Immature natural killer cell (primary cell): ENCODE data around the gene CFAP90. TPM values are rescaled to one million over a fixed set of nuclear protein-coding genes. Genes with fewer than 3 reads are reported as not detected.

Experiments used
- DNase-seq, 3 donors: peaks; one replicate each; pipeline ENCODE4 v3.0.0; 2022; ENCODE audit warnings: mixed read lengths in 1 of 3
- H3K27ac Mint-ChIP-seq, 6 donors: one replicate each; pipeline ENCODE4 v1.8.0; 2020; ENCODE audit warnings: mixed read lengths in 6 of 6, mild to moderate bottlenecking in 5 of 6, inconsistent platforms in 4 of 6, moderate library complexity in 3 of 6
- H3K27me3 Mint-ChIP-seq, 3 donors: one replicate each; pipeline ENCODE4 v1.8.0; 2020 to 2021; ENCODE audit warnings: low read depth in 3 of 3, mild to moderate bottlenecking in 3 of 3, mixed read lengths in 3 of 3, moderate library complexity in 3 of 3, inconsistent platforms in 1 of 3
- H3K36me3 Mint-ChIP-seq, 3 donors: one replicate each; pipeline ENCODE4 v1.8.0; 2020; ENCODE audit warnings: mixed read lengths in 3 of 3, inconsistent platforms in 2 of 3, mild to moderate bottlenecking in 2 of 3
- H3K4me1 Mint-ChIP-seq, 2 donors: one replicate each; pipeline ENCODE4 v1.8.0; 2020; ENCODE audit warnings: inconsistent platforms in 2 of 2, mild to moderate bottlenecking in 2 of 2, mixed read lengths in 2 of 2, moderate library complexity in 1 of 2
- H3K4me3 Mint-ChIP-seq, 5 donors: one replicate each; pipeline ENCODE4 v1.8.0; 2020; ENCODE audit warnings: mild to moderate bottlenecking in 5 of 5, mixed read lengths in 5 of 5, inconsistent platforms in 3 of 5, moderate library complexity in 3 of 5
- H3K9me3 Mint-ChIP-seq, 6 donors: one replicate each; pipeline ENCODE4 v1.8.0; 2020; ENCODE audit warnings: mild to moderate bottlenecking in 6 of 6, mixed read lengths in 6 of 6, inconsistent platforms in 4 of 6, moderate library complexity in 3 of 6
- polyA plus RNA-seq, 3 donors: library from polyadenylated mRNA; unstranded; fragments of 300-500 nt; fragmentation: Illumina TruSeq; gene quantifications; one replicate each; pipeline ENCODE4 v1.2.3, GENCODE V29; 2021

CFAP90 gene
- polyA plus RNA-seq, 3 donors from 2014 or later = not detected

- DNase-seq = no peak
- no peak overlapping the region for H3K27ac Mint-ChIP-seq
- no peak overlapping the region for H3K4me3 Mint-ChIP-seq
- H3K9me3 Mint-ChIP-seq = no peaks in the 10 kb centered on the region
- no peaks in the 10 kb centered on the region for H3K36me3 Mint-ChIP-seq
- no peaks in the 10 kb centered on the region for H3K4me1 Mint-ChIP-seq
- peaks cover 0 to 14% (median 2%) of the 10 kb centered on the region in 3 donors for H3K27me3 Mint-ChIP-seq
Observed at GRCh38 chr5:7801891-7802614, 48.9 kb downstream of the CFAP90 start.

GRCh38 chr5:7795306-7795705, 55.6 kb downstream of the CFAP90 start:
- Mint-ChIP-seq H3K9me3 (no peaks in the 10 kb centered on the region), H3K27ac (no peak overlapping the region), H3K36me3 (no peaks in the 10 kb centered on the region), H3K4me3 (no peak overlapping the region), H3K4me1 (no peaks in the 10 kb centered on the region), H3K27me3 (peaks cover 0 to 12% (median 3%) of the 10 kb centered on the region in 3 donors)
- DNase-seq = no peak

GRCh38 chr5:7794823-7795222, 56.1 kb downstream of the CFAP90 start:
- Mint-ChIP-seq H3K4me1 (no peaks in the 10 kb centered on the region), H3K36me3 (no peaks in the 10 kb centered on the region), H3K9me3 (no peaks in the 10 kb centered on the region), H3K4me3 (no peak overlapping the region), H3K27me3 (peaks cover 0 to 12% (median 3%) of the 10 kb centered on the region in 3 donors), H3K27ac (no peak overlapping the region)
- no peak for DNase-seq

- H3K27me3 Mint-ChIP-seq = peaks cover 0 to 12% (median 3%) of the 10 kb centered on the region in 3 donors
- no peak overlapping the region for H3K4me3 Mint-ChIP-seq
Observed at GRCh38 chr5:7794311-7794710, 56.6 kb downstream of the CFAP90 start.

GRCh38 chr5:7793895-7794294, 57.0 kb downstream of the CFAP90 start:
- Mint-ChIP-seq H3K4me1 (no peaks in the 10 kb centered on the region), H3K27me3 (peaks cover 0 to 12% (median 3%) of the 10 kb centered on the region in 3 donors)

More at GRCh38 chr5:7794311-7794710, 56.6 kb downstream of the CFAP90 start:
- DNase-seq = no peak
- Mint-ChIP-seq H3K36me3 (no peaks in the 10 kb centered on the region), H3K27ac (no peak overlapping the region), H3K4me1 (no peaks in the 10 kb centered on the region), H3K9me3 (peaks cover 0 to 1% (median 0%) of the 10 kb centered on the region in 6 donors)

GRCh38 chr5:7789567-7789966, 61.4 kb downstream of the CFAP90 start:
- no peaks in the 10 kb centered on the region for H3K36me3 Mint-ChIP-seq
- H3K9me3 Mint-ChIP-seq = peaks cover 0 to 3% (median 0%) of the 10 kb centered on the region in 6 donors
- H3K27ac Mint-ChIP-seq = no peak overlapping the region
- no peak for DNase-seq
- H3K4me3 Mint-ChIP-seq = no peak overlapping the region
- peaks cover 2 to 7% (median 4%) of the 10 kb centered on the region in 3 donors for H3K27me3 Mint-ChIP-seq
- H3K4me1 Mint-ChIP-seq = no peaks in the 10 kb centered on the region

More at GRCh38 chr5:7793895-7794294, 57.0 kb downstream of the CFAP90 start:
- DNase-seq = no peak
- no peak overlapping the region for H3K27ac Mint-ChIP-seq
- no peaks in the 10 kb centered on the region for H3K36me3 Mint-ChIP-seq
- no peak overlapping the region for H3K4me3 Mint-ChIP-seq
- H3K9me3 Mint-ChIP-seq = peaks cover 0 to 1% (median 0%) of the 10 kb centered on the region in 6 donors

- H3K9me3 Mint-ChIP-seq = peaks cover 0 to 3% (median 0%) of the 10 kb centered on the region in 6 donors
Observed at GRCh38 chr5:7787770-7788169, 63.2 kb downstream of the CFAP90 start.

GRCh38 chr5:7784683-7785380, 66.1 kb downstream of the CFAP90 start:
- peaks cover 4 to 6% (median 5%) of the 10 kb centered on the region in 3 donors for H3K27me3 Mint-ChIP-seq
- no peaks in the 10 kb centered on the region for H3K36me3 Mint-ChIP-seq
- peaks cover 0 to 6% (median 0%) of the 10 kb centered on the region in 6 donors for H3K9me3 Mint-ChIP-seq
- H3K4me1 Mint-ChIP-seq = peaks cover 0 to under 1% of the 10 kb centered on the region in 2 donors
- no peak for DNase-seq
- H3K27ac Mint-ChIP-seq = no peak overlapping the region
- H3K4me3 Mint-ChIP-seq = no peak overlapping the region

More at GRCh38 chr5:7787770-7788169, 63.2 kb downstream of the CFAP90 start:
- DNase-seq = no peak
- Mint-ChIP-seq H3K36me3 (no peaks in the 10 kb centered on the region), H3K4me3 (no peak overlapping the region), H3K27ac (no peak overlapping the region), H3K27me3 (peaks cover 2 to 8% (median 4%) of the 10 kb centered on the region in 3 donors), H3K4me1 (no peaks in the 10 kb centered on the region)

- peaks cover 9 to 16% of the 10 kb centered on the region in 2 donors for H3K4me1 Mint-ChIP-seq
- H3K4me3 Mint-ChIP-seq = no peak overlapping the region
- H3K36me3 Mint-ChIP-seq = no peaks in the 10 kb centered on the region
- H3K27ac Mint-ChIP-seq = no peak overlapping the region
- H3K9me3 Mint-ChIP-seq = peaks cover 0 to 3% (median 0%) of the 10 kb centered on the region in 6 donors
- H3K27me3 Mint-ChIP-seq = peaks cover 8 to 12% (median 10%) of the 10 kb centered on the region in 3 donors
- no peak for DNase-seq
Observed at GRCh38 chr5:7781899-7782298, 69.0 kb downstream of the CFAP90 start.

Other genes with a start within 250 kb of the CFAP90 start
- gene FASTKD3, start 17.9 kb upstream of the CFAP90 start, polyA plus RNA-seq = 10 to 100 TPM; 11.7 to 13.9 (median 12.5) TPM
- gene MTRR, start 18.0 kb upstream of the CFAP90 start, polyA plus RNA-seq = 10 to 100 TPM; 23.2 to 58.6 (median 33.3) TPM